Activated CD4-positive, alpha-beta T cell treated with anti-CD3 and anti-CD28 coated beads for 48 hours (primary cell): Measurements from ENCODE around the gene TAF8.
"Not testable (repeated sequence)": the region's sequence is repeated elsewhere in the genome, so short reads cannot be mapped to it uniquely, and the experiment has no call there.

Source experiments
- DNase-seq: peaks from one replicate; pipeline ENCODE4 v3.0.0-alpha.2; 2020

Gene TAF8

DNA sequence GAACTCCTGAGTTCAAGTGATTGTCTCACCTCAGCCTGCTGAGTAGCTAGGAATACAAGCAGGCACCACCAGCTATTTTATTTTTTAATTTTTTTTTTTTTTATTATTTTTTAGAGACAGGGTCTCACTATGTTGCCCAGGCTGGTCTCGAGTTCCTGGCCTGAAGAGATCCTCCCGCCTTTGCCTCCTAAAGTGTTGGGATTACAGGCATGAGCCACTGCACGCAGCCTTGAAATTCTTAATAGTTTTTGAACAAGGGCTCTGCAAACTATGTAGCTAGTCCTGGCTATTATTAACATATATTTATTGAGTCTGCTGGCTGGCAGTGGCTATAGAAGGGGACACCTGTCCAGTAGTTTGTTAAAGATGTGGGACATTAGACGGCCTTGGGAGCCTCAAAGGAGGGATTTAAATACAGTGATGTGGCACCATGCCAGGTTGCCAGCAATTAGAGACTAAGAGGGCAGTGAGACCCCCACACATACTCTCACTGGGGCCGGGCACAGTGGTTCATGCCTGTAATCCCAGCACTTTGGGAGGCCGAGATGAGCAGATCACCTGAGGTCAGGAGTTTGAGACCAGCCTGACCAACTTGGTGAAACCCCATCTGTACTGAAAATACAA is 21.1 kb upstream of the TAF8 start:
- no peak for DNase-seq

GRCh38 chr6:42029881-42030280 is 20.4 kb upstream of the TAF8 start:
- DNase-seq: no peak

DNA sequence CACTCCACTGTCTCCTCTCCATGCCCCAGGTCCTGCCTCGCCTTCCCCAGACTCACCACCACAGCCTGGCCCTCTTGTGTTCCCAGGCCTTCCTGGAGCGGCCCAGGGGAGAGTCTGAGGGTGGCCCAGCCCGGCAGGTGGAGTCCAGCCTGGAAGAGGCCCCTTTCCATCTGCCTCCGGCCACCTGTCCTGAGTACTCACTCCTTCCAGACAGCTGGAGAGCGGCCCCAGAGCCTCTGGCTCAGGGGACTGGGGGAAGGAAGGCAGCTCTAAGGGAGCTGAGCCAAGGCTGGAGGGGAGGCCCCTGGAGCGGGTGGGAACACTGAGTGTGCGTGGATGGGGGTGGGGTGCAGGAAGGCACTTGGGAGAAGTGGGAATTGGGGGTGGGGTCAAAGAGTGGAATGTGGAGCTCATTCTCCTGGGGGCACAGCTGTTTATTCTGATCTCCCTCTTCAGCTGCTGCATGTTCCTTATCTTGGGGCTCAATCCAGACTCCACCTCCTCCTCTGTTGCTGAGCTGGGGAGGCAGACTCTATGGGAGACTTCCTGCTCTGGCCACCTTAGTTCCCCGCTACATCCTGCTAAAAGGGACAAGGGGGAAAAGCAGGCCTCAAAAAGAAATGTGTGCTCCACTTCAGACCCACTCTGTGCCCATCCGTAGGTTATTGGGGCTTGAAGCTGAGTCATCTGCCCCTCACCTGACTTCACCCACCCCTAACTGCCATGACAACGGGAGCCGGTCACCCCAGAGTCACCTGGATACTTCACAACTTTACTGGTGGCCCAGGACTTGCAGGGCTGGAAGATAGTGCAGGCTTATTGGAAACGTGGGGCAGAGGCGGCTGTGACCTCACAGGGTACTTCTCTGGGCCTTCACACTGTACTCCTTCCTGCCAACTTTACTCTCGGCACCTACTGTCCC is 19.5 kb upstream of the TAF8 start:
- peak; percentile 78 for DNase-seq

DNA sequence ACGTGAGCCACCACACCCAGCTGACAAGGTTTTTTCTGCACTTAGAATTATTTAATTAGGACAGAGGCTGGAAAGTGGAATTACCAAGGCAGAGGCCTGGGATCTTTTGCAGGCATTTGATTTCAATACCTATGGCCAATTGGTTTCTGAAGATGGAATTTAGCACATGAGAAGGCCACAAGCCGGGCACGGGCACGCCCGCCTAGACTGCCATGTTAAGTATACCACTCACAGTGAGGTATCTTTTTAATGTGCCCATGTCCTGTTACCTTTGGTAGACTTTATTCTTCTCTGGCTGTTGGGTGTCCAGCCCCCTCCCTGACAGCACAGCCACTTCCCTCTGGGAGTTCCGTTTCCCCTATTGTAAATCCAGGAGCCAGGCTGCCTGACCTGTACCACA is 18.0 kb upstream of the TAF8 start:
- DNase-seq: no peak

- DNase-seq: not testable (repeated sequence)
Measured at GRCh38 chr6:42037669-42038068, 12.7 kb upstream of the TAF8 start.

DNA sequence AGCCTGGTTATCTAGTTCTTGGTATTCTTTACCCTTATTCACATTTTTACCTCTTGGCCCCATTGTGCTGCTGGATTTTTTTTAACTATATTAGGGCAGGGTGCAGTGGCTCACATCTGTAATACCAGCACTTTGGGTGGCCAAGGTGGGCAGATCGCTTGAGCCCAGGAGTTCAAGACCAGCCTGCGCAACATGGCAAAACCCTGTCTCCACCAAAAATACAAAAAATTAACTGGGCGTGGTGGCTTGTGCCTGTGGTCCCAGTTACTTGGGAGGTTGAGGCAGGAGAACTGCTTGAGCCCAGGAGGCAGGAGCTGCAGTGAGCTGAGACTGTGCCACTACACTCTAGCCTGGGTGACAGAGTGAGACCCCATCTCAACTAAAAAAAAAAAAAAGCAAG is 12.2 kb upstream of the TAF8 start:
- DNase-seq: no peak

- no peak for DNase-seq
Measured at GRCh38 chr6:42038811-42039408, 11.4 kb upstream of the TAF8 start.

DNA sequence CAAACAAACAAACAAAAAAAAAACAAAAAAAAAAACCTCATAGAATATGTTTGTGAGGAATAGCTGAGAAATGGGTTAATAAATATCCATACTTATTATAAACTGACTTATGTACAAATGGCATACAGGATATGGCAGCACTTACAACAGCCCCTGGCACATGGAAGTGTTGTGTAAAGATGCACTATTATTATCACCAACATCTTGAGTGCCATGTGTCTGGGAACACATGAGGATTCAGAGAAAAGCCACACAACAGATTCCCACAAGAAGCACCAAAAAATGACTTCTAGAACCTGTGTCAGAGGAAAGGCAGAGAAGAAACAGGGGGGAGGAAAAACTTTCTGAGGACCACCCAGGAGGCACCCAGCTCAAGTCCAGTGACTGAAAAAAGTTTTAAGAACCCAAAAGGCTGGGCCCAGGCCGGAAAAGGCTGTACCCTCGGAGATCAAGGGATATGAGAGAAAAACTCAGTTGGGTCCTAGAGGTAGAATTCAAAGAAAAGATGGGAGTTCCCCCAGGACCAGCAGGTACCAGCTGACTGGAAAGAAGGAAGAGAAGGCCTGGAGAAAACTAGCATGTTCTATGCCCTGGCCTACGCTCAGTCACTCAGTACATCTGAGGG is 9.4 kb upstream of the TAF8 start:
- no peak for DNase-seq

- no peak for DNase-seq
Measured at GRCh38 chr6:42041481-42042053, 8.8 kb upstream of the TAF8 start.

DNA sequence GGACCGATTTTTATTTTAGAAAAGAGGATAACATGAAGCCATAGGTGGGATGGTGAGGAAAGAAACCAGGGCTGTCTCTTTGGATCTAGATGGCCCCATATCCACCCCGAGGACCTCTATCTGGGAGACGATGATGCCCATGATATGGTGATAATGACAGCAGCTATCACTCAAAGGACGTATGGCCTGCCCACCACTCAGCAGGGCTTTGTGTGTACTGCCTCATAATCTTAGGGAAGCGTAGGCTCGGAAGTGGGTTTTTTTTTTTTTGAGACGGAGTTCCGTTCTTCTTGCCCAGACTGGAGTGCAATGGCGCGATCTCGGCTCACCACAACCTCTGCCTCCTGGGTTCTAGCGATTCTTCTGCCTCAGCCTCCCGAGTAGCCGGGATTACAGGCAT is 8.2 kb upstream of the TAF8 start:
- DNase-seq: no peak

DNA sequence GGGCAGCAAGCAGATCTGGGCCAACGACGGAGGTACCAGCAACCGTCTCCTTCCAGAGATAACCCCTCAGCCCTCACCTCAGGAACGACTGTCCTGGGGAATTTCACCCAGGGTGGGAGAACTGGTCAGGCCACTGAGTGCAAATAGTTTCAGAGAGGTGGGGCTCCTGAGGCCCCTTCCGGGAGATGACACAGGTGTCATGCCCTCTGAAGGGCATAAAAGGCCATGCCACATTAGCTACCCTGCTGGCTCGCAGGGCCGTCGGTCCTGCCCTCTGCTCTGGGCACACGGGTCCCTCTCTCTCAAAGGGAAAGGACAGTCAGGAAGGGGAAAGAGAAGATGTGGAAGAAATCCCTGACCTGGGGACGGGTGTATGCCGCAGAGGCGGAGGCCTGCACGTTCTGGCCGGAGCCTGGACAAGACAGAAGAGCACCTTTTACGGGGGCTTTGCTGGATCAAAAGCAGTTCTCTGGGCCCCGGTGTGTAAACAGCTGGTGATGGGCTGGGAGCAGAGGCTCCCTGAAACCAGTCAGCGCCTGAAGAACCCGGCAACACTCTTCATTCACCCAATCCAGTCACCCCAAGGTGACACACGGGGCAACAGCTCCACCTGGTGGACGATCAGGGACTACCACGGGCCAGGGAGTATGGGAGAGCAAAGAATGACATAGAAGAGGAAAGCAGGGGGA is 6.4 kb upstream of the TAF8 start:
- peak; percentile 97 for DNase-seq

DNA sequence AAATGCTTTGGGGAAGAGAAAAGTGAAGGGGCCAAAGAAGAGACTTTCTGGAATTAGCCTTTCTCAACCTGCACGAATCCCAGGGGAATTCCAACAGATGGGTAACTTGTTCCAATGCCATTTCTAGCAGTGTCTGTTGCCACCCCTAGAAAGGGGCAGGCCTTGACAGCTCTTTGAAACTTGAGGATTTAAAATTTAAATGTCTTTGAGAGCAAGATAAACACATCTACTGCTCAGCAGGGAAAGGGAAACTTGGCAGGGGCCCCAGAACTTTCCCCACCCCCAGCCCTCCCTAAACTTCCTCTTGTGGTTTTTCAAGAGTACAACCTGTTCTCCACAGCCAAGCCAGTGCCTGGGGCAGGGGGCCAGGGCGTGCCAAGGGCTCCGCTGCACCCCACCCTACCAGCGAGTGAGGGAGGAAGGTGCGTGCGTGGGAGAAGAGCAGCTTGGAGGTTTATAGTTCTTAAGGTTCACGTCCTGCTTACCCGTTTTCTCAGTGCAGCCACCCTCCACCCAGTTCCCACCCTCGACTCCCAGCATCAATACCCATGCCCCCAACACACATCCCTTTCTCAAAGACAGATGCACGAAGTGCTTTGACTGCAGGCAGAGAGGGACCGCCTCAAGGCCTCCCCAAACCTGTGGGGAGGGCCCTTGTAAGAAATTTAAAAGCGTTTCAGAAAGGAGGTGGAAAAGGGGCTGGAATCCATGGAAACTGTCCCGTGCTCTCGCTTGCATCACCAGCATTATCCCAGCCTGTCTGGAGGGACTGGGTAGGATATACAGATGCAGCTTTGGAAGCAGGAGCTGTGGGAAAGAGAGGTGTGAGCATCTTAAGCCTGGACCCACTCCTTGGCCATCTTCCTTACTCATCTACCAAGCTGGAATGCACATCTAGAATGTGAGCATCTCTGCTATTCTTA is 4.5 kb upstream of the TAF8 start:
- peak; percentile 73 for DNase-seq

- DNase-seq: no peak
Measured at GRCh38 chr6:42046464-42047212, 3.7 kb upstream of the TAF8 start.

- DNase-seq: no peak
Measured at GRCh38 chr6:42047213-42047590, 3.1 kb upstream of the TAF8 start.

DNA sequence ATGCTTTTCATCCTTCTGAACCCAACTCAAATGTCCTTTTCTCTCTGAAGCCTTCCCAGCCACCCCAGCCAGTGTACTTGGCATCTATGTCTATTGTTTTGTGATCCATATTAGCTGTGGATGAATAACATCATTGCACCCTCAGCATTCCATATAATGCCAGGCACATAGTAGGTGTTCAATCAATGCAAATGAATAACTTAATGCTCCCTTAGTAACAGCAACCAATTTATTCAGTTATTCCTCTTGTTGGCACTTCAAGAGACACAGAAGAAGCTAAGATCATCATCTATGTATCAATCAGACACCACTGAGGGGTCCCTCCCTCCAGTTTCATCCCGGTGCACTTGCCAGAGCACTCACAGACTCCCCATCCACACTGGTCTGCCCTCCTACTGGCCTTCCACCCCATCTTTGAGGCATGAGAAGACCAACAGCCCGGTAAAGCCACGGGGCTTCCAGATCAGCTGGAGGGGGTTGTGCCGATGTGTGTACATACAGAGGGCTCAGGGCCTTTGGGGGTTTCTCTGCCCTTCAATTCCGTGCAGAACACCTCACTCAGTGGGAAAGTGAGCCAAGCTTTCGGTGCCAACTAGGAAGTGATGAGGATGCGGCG is 2.4 kb upstream of the TAF8 start:
- DNase-seq: no peak

DNA sequence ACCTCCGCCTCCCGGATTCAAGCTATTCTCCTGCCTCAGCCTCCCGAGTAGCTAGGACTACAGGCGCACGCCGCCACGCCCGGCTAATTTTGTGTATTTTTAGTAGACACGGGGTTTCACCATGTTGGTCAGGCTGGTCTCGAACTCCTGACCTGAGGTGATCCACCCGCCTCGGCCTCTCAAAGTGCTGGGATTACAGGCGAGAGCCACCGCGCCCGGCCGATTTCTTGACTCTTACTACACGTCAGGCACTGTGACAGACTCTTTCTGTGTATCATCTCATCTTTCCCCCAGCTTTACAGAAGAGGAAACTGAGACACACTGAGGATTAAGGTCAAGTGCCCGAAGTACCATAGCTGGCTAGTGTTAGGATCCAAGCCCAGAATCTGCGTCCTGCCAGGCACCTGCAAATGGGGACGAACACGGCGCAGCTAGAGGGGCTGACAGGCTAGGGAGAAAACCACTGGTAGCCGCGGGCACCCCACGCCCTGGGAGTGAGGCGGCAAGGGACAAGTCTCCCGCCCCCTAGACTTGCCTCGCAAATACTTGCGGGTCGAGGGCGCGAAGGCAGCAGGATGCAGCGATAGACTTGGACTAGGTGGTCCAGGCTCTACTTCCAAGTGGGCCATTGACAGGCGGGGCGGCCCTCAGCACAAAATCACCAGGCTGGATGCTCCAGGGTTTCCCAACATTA is 1.1 kb upstream of the TAF8 start:
- DNase-seq: no peak

GRCh38 chr6:42049948-42050296 is 402 bp upstream of the TAF8 start:
- peak; percentile 75 for DNase-seq

DNA sequence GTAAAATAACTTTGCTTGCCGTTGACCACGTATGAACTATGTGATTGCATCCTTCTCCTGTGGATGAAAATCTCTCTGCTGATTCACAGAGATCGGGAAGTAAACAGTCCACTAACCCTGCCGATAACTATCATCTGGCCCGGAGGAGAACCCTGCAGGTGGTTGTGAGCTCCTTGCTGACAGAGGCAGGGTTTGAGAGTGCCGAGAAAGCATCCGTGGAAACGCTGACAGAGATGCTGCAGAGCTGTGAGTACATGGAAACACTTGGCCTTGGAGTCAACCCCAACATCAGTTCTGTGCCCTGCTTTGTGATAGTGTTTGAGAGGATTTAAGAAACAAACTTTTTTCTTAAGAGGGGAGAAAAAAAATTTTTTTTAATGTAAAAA is 937 bp downstream of the TAF8 start:
- no peak for DNase-seq

DNA sequence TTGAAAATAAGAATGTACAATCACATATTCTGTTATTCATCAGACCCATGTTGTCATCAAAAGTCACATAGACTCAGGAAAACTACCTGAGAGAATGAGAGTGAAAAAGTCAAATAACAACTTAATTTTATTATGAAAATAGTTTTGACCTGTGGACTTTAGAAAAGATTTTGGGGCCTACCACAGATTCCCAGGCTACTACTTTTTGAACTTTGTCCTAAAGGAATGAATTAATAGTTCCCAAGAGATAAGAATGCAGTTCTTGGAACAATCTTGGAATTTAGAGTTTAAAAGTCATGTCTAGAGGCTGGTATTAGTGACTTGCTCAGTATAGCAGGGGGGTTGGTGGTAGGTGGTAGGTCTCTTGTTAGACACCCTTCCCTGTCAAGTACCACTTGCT is 3.3 kb downstream of the TAF8 start:
- DNase-seq: no peak

DNA sequence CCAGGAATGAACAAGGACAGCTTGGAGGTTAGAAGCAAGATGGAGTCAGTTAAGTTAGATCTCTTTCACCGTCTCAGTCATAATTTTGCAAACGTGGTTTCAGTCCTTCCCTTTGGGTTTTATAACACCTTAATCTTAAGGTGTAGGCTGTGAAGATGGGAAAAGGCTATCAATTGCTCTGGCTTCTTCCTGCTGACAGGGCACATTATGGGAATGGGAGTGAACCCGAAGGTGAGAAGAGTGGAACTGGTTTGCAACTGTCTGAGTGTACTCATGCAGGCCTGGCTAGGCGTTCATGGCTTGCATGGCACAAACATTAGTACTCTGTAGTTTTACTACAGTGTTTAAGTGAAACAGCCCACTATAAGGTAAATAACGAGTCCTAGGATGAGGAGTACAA is 9.4 kb downstream of the TAF8 start:
- DNase-seq: no peak
